Activated CD8-positive, alpha-beta memory T cell treated with anti-CD3 and anti-CD28 coated beads, Interleukin-2, amount 50 U/mL, for 4 hours (primary cell): ENCODE results near the gene IL1RAP.

Experiments used
- DNase-seq: peaks from one replicate; pipeline ENCODE4 v3.0.0-alpha.2; 2020

The IL1RAP gene

DNA sequence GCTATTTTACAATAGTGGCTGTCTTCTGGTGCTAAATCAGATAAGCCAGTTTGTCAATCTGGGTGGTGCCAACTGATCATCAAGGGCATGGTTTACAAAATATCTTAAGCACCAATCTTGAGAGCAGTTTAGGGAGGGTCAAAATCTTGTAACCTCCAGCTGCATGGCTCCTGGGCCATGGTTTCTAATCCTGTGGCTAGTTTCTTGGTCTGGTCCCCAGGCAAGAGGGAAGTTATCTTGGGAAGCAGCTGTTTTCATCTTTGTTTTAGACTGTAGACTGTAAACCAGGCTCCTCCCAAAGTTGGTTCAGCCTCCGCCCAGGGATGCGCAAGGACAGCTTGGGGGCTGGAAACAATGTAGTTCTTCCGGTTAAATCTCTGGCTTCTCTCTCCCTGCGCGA lies 166.8 kb downstream of the IL1RAP start:
- no peak for DNase-seq

DNA sequence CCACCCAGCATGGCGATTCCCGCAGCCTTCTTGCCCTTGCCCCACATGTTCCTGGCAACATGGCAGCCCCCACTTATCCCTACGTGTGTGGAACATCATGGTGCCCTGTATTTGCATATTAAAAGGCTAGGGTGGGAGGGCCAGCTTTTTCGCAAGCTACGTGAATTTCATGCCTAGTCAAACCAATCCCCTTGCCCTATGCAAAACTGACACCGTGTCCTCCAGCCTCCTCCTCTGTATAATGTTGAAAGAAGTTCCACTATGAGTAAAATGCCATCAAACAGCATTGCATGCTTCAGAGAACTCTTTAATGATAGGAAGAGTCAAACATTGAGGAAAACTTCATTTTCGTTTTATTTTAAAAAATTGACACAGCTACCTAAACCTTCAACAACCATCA lies 170.9 kb downstream of the IL1RAP start:
- DNase-seq = no peak

GRCh38 chr3:190686011-190686410 lies 172.1 kb downstream of the IL1RAP start:
- DNase-seq = no peak

GRCh38 chr3:190690246-190690645 lies 176.4 kb downstream of the IL1RAP start:
- DNase-seq = no peak

GRCh38 chr3:190692256-190692655 lies 178.4 kb downstream of the IL1RAP start:
- DNase-seq = no peak

- no peak for DNase-seq
These were observed 180.6 kb downstream of the IL1RAP start for GRCh38 chr3:190694335-190695001.

DNA sequence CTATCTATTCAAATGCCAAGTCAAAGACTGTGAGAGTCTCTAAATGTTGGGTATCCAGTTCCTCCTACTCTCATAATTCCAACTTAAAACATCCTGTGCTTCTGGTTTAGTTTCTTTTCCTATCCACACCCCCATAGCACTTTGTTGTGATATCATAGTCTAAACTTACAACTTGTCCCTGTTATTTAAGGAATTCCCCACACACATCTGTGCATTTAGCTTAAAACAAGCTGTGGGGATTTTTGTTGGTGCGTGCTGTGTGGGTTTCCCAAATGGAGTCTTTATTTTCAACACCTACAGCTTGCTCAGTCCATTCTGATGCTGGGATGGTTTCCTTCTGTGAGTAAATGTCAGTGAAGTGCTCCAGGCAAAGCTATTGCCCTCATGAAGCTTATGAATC lies 181.3 kb downstream of the IL1RAP start:
- no peak for DNase-seq

DNA sequence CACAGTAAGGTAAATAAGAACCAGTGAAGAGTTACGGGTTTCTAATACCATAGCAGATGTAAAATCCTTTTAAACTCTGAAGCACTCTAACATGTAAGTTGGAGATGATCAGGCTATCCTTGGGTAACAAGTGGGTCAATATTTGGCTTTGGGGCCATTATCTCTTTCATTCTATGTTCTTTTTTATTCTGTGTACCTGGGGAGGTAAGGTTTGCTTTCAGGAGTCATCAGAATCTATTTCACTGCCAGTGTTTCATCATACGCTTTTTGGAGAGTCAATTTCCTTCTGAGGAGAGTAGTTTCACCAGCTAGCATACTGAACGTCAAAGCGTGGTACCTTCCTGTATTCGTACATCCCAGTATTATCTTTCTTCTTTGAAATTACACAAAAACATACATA lies 182.1 kb downstream of the IL1RAP start:
- DNase-seq = no peak

GRCh38 chr3:190696777-190697501 lies 183.1 kb downstream of the IL1RAP start:
- DNase-seq = no peak

GRCh38 chr3:190697502-190697830 lies 183.6 kb downstream of the IL1RAP start:
- no peak for DNase-seq

- DNase-seq = no peak
These were observed 184.0 kb downstream of the IL1RAP start for GRCh38 chr3:190697901-190698300.

DNA sequence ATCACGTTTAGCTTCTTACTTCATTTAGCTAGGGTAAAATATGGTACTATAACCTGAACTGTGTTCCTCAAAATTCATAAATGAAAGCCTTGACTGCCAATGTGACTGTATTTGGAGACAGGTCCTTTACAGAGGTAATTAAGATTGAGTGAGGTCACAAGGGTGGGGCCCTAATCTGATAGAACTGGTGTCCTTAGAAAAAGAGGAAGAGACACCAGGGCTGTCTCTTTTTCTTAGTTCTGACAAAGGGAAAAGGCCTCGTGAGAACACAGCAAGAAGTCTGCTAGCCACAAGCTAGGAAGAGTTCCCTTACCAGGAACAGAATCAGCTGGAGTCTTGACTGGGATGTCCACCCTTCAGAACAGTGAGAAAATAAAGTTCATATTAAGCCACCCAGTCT lies 185.9 kb downstream of the IL1RAP start:
- DNase-seq = no peak

GRCh38 chr3:190701096-190701532 lies 187.2 kb downstream of the IL1RAP start:
- DNase-seq = no peak

GRCh38 chr3:190706582-190706981 lies 192.7 kb downstream of the IL1RAP start:
- DNase-seq = no peak
